ENCODE data around the gene CNNM4.

CNNM4 gene

DNA sequence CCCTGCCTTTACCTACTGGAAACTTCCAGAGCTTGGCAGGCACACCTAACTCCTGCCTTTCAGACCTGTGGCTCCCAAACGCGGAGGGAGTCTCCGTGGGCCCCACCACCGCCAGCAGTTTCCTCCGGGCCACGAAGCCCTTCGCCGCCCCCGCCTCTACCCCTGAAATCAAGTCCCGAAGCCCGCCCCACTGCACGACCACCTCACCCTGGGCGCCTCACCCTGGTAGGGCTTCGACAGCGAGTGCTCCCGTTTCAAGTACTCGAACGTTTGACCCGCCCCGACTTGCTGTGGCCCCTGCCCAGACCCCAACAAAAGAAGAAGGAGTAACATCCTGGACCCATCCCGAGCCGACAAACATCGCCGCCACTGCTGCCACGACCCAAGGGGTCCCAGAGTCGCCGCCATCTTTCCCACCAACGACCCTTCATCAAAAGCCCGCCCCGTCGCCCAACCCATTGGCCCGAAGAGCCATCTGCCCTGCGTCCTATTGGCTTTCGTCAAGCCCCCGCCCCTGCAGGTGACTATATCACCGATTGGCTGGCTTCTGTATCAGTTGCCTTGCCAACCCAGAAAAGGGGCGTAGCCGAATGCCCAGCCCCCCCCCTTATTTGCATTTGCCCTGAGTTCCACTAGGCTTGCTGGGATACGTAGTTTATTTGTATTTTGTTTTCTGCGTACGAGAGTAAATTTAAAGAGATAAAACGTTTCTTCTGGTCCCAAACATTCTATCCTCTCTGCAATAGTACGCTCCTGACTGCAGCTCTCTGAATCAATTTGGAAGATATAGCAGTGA lies 20.9 kb upstream of the CNNM4 start, which contains the start of gene LMAN2L:
LMAN2L (minus strand) TSS at position 432 of the 796 bp plus-strand sequence; CDS start at position 408, 24 bp downstream.
- no peaks in the 10 kb centered on the region for H3K9me3 ChIP-seq
- H3K36me3 ChIP-seq (replicated peaks) = peaks cover 27% of the 10 kb centered on the region
- H3K4me3 ChIP-seq = peak within 1 kb of the TSS; percentile 74
- DNase-seq (ENCODE audit: low spot score in 2 of 2) = peak; percentile 97 to 99
- in situ Hi-C loops (cut with MboI; ENCODE audit: low sequenced_read_pairs) = no loop called here
- peaks cover 10% of the 10 kb centered on the region for H3K4me1 ChIP-seq
- H3K27me3 ChIP-seq (ENCODE audit: low read depth) = no peaks in the 10 kb centered on the region

DNA sequence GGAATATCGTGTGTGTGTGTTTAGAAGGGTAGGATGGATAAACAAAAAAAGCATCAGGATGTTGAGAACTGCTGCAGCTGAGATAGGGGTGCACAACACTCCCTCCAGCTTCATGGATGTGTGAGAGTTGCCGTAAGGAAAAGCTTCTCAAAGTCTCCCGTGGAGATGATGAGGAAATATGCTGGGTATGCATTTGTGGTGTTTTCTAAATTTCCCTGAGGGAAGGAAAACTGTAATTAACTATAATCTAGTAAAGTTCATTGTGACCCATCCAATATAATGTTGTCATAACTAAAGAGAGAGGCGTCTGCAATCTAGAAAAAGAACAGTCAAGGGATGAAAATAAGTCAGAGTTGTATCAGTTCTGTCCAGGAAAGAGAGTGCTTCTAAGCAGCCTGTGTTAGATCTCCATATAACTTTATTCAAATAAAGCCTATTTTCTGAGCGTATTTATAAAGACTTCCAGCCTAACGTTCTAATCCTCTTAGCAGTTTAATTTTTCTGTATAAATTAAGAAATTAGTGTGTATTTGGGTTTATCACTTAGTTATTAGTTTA lies 13.6 kb upstream of the CNNM4 start:
- in situ Hi-C loops (cut with MboI; ENCODE audit: low sequenced_read_pairs) = no loop called here
- H3K4me3 ChIP-seq = no peak overlapping the region
- no peaks in the 10 kb centered on the region for H3K9me3 ChIP-seq
- DNase-seq (ENCODE audit: low spot score in 2 of 2) = no peak
- H3K27me3 ChIP-seq (ENCODE audit: low read depth) = no peaks in the 10 kb centered on the region
- H3K4me1 ChIP-seq = no peaks in the 10 kb centered on the region
- H3K36me3 ChIP-seq (replicated peaks) = no peaks in the 10 kb centered on the region

DNA sequence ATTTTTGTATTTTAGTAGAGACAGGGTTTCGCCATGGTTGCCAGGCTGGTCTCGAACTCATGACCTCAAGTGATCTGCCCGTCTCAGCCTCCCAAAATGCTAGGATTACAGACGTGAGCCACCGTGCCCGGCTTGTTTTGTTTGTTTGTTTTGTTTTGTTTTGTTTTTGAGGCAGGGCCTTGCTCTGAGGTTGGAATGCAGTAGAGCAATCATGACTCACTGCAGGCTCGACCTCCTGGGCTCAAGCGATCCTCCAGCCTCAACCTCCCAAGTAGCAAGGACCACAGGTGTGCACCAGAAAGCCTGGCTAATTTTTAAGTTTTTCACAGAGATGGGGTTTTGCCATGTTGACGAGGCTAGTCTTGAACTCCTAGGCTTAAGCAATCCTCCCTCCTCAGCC lies 8.9 kb upstream of the CNNM4 start:
- Histone ChIP-seq H3K9me3 (no peaks in the 10 kb centered on the region), H3K27me3 (ENCODE audit: low read depth) (no peaks in the 10 kb centered on the region), H3K4me1 (no peaks in the 10 kb centered on the region), H3K4me3 (no peak overlapping the region), H3K36me3 (replicated peaks) (no peaks in the 10 kb centered on the region)
- no peak for DNase-seq (ENCODE audit: low spot score in 2 of 2)
- in situ Hi-C loops (cut with MboI; ENCODE audit: low sequenced_read_pairs) = no loop called here

DNA sequence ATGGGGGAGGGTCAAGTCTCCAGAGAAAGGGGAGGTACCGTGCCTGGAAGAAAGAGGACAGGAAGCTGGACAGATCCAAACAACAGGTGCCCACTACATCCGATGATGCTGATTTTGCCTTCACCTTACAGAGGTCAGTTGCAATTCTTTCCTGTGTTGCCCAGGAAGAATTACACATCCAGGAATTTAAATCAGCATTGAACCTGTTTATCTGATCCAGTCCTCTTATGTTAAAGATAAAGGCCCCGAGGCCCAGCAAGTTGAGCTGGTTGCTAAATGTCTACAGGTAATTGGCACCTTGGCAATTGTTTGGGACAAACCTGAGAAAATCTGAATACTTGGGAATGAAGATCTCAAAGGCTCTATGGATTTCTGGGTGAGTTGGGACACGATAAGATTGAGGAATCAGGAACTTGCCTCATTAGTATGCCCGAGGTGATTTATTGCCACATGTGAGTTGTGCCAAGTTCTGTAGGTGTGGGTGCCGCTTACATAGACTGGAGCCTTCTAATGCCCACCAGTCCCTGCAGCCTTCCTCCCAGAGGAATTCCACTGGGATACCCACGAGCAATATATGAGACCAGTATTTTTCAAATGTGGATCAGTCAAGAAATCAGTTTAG lies 6.9 kb upstream of the CNNM4 start:
- DNase-seq (ENCODE audit: low spot score in 2 of 2) = no peak
- Histone ChIP-seq H3K4me1 (no peaks in the 10 kb centered on the region), H3K27me3 (ENCODE audit: low read depth) (no peaks in the 10 kb centered on the region; the same call in 1 of the 2 replicates), H3K36me3 (replicated peaks) (no peaks in the 10 kb centered on the region), H3K4me3 (no peak overlapping the region), H3K9me3 (no peaks in the 10 kb centered on the region)
- in situ Hi-C loops (cut with MboI; ENCODE audit: low sequenced_read_pairs) = no loop called here

DNA sequence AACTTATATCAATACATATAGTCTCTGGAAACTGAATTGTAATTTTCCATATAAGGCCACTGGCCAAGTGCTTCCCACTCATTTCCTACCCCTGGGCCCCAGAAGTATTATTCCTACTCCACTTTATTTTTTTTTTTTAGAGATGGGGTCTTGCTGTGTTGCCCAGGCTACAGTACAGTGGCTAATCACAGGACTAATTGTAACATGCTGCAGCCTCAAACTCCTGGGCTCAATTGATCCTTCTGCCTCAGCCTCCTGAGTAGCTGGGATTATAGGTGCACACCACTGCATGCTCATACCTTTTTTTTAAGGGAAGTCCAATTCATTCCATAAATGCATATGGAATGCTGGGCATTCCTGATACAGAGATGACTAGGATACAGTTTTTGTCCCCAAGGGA lies 6.4 kb upstream of the CNNM4 start:
- no peaks in the 10 kb centered on the region for H3K4me1 ChIP-seq
- H3K4me3 ChIP-seq = no peak overlapping the region
- no peaks in the 10 kb centered on the region for H3K9me3 ChIP-seq
- H3K36me3 ChIP-seq (replicated peaks) = no peaks in the 10 kb centered on the region
- DNase-seq (ENCODE audit: low spot score in 2 of 2) = no peak
- no peaks in the 10 kb centered on the region; the same call in 1 of the 2 replicates for H3K27me3 ChIP-seq (ENCODE audit: low read depth)
- in situ Hi-C loops (cut with MboI; ENCODE audit: low sequenced_read_pairs) = no loop called here

DNA sequence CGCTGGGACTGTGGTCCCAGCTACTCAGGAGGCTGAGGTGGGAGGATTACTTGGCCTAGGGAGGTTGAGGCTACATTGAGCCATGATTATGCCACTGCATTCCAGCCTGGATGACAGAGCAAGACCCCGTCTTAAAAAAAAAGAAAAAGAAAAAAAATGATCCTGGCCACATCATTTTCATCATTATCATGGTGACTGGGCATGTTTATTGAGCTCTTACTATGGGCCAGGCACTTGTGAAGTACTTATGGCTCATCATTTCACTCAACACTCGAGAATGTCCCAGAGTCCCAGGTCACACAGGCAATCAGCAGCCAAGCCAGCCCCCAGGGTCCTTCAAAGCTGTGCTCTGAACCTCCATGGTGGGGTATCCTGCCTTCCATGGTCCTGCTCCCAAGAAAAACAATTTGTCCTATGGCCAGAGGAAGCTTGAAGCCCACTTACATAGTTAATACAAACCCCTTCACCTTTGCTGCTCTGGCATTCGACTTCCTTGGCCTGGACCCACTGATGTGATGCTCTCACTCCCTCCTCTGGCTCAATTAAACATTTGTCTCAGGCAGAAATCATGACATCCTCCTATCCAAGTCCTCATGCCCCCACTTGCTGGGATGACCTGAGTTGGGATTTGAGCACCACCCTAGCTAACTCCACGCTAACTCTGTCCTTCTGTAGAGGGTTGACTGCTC lies 3.8 kb upstream of the CNNM4 start:
- Histone ChIP-seq H3K27me3 (ENCODE audit: low read depth) (no peaks in the 10 kb centered on the region; the same call in 1 of the 2 replicates), H3K9me3 (no peaks in the 10 kb centered on the region), H3K36me3 (replicated peaks) (no peaks in the 10 kb centered on the region), H3K4me1 (peaks cover 4% of the 10 kb centered on the region), H3K4me3 (no peak overlapping the region)
- in situ Hi-C loops (cut with MboI; ENCODE audit: low sequenced_read_pairs) = no loop called here
- no peak for DNase-seq (ENCODE audit: low spot score in 2 of 2)

DNA sequence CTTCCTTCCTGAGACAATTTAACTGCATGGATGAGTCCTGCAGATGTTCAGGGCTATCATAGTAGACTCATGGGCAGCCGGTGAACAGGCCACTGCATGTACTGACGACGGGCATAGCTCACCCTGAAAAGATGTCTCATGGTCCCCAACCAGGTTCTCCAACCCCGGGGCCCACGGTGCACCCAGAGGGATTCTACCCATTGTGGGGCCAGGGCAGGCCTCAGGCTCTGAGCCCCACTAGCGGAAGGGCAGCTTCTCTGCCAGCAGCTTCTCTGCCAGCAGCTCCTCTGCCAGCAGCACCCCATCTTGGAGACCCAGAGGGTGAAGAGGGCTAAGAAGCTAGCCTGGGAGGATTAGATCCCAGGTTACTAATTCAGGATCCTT lies 3.2 kb upstream of the CNNM4 start:
- no peak overlapping the region for H3K4me3 ChIP-seq
- no peaks in the 10 kb centered on the region for H3K36me3 ChIP-seq (replicated peaks)
- DNase-seq (ENCODE audit: low spot score in 2 of 2) = no peak
- H3K9me3 ChIP-seq = no peaks in the 10 kb centered on the region
- peaks cover 4% of the 10 kb centered on the region for H3K4me1 ChIP-seq
- in situ Hi-C loops (cut with MboI; ENCODE audit: low sequenced_read_pairs) = no loop called here
- no peaks in the 10 kb centered on the region; the same call in 1 of the 2 replicates for H3K27me3 ChIP-seq (ENCODE audit: low read depth)

DNA sequence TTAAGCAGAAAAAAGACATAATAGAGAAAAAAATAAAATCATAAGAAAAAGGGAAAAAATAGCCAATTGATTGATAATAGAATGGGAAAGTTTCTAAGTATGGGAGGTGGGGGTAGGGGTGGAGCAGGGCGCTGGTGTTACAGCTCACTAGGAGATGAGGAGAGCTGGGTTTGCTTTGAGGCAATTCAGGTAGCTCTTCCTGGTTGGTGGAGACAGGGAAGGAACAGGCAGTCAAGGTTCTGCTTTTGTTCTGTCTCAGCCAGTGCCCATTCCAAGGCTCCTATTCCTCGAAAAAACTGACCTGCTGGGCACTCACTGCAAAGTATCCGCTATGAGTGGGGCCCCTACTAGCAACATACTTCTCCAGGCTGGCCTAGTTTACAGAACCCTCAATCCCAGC lies 1.7 kb upstream of the CNNM4 start:
- H3K4me1 ChIP-seq = peaks cover 8% of the 10 kb centered on the region
- no peaks in the 10 kb centered on the region for H3K36me3 ChIP-seq (replicated peaks)
- in situ Hi-C loops (cut with MboI; ENCODE audit: low sequenced_read_pairs) = no loop called here
- no peaks in the 10 kb centered on the region; the same call in 1 of the 2 replicates for H3K27me3 ChIP-seq (ENCODE audit: low read depth)
- no peak for DNase-seq (ENCODE audit: low spot score in 2 of 2)
- no peak overlapping the region for H3K4me3 ChIP-seq
- H3K9me3 ChIP-seq = no peaks in the 10 kb centered on the region

DNA sequence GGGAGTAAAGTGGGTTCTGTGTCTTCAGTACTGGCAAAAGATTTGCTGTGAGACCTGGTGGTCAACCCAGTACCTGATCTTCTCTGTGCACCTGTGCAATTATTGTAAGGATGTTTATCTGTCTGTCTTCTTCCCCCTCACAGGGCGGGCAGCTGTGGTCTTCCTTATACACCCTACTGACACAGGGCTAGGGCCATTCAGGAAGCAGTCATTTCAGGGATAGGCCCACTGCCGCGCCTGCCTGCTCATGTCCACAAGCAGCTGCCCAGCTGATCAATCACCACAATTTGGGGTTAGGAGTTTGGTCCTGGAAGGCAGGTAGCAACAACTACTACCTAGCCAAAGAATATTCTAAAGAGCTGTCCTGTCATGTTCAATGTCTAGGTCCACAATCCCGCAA lies 1.2 kb upstream of the CNNM4 start:
- H3K27me3 ChIP-seq (ENCODE audit: low read depth) = no peaks in the 10 kb centered on the region; the same call in 1 of the 2 replicates
- in situ Hi-C loops (cut with MboI; ENCODE audit: low sequenced_read_pairs) = no loop called here
- H3K9me3 ChIP-seq = no peaks in the 10 kb centered on the region
- DNase-seq (ENCODE audit: low spot score in 2 of 2) = no peak
- peaks cover 13% of the 10 kb centered on the region for H3K4me1 ChIP-seq
- H3K4me3 ChIP-seq = no peak overlapping the region
- no peaks in the 10 kb centered on the region for H3K36me3 ChIP-seq (replicated peaks)

DNA sequence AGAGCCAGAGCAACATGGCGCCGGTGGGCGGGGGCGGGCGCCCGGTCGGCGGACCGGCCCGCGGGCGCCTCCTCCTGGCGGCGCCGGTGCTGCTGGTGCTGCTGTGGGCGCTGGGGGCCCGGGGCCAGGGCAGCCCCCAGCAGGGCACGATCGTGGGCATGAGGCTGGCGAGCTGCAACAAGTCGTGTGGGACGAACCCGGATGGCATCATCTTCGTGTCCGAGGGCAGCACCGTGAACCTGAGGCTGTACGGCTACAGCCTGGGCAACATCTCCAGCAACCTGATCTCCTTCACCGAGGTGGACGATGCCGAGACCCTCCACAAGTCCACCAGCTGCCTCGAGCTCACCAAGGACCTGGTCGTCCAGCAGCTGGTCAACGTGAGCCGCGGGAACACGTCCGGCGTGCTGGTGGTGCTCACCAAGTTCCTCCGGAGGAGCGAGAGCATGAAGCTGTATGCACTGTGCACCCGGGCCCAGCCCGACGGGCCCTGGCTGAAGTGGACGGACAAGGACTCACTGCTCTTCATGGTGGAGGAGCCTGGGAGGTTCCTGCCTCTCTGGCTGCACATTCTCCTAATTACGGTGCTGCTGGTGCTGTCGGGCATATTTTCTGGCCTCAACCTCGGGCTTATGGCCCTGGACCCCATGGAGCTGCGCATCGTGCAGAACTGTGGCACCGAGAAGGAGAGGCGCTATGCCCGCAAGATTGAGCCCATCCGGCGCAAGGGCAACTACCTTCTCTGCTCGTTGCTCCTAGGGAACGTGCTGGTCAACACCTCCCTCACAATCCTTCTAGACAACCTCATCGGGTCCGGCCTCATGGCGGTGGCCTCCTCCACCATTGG lies 507 bp downstream of the CNNM4 start:
- in situ Hi-C loops (cut with MboI; ENCODE audit: low sequenced_read_pairs) = no loop called here
- H3K4me1 ChIP-seq = peaks cover 19% of the 10 kb centered on the region
- no peaks in the 10 kb centered on the region; the same call in 1 of the 2 replicates for H3K27me3 ChIP-seq (ENCODE audit: low read depth)
- peak overlapping the region; percentile 70 for H3K4me3 ChIP-seq
- peak; percentile 18 to 55 for DNase-seq (ENCODE audit: low spot score in 2 of 2)
- no peaks in the 10 kb centered on the region for H3K36me3 ChIP-seq (replicated peaks)
- H3K9me3 ChIP-seq = no peaks in the 10 kb centered on the region

DNA sequence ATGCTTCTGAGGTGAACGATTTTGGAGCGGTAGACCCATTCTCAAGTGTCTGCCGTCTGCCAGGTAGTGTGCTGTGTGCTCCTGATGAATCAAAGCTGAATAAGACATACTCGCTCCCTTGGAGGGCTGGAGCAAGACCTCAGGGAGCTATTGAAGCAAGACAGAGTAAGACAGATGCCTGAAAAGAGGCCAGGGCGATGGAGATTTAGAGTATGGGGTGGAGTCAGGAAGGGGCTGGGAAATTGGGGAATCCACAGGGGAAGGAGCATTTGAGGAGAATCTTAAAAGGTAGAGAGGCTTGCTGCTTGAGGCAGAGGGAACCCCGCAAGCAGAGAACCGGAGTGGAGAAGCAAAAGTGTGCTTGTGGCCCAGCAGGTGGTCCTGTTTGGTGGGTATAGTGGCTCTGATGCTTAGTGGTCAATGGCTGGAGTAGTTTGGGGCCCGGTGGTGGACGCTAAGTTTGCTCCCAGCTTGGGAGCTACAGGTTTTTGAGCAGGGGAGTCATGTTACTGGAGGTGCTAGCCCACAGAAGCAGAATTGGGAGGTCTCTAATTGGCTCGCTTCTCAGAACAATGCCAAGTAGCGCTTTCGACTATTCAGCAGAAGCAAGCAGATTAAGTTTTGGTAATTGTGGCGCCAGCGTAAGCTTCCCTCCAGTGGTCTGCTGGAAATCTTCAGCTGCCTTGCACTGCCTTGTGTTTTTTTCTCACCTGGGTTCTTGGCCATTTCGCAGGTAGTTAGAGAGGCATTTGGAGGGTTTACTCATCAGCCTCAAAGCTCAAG lies 2.0 kb downstream of the CNNM4 start:
- in situ Hi-C loops (cut with MboI; ENCODE audit: low sequenced_read_pairs) = no loop called here
- no peaks in the 10 kb centered on the region; the same call in 1 of the 2 replicates for H3K36me3 ChIP-seq (replicated peaks)
- H3K4me3 ChIP-seq = peak overlapping the region; percentile 70
- peak; percentile 74 to 85 for DNase-seq (ENCODE audit: low spot score in 2 of 2)
- H3K27me3 ChIP-seq (ENCODE audit: low read depth) = no peaks in the 10 kb centered on the region; the same call in 1 of the 2 replicates
- no peaks in the 10 kb centered on the region for H3K9me3 ChIP-seq
- H3K4me1 ChIP-seq = peaks cover 19% of the 10 kb centered on the region

DNA sequence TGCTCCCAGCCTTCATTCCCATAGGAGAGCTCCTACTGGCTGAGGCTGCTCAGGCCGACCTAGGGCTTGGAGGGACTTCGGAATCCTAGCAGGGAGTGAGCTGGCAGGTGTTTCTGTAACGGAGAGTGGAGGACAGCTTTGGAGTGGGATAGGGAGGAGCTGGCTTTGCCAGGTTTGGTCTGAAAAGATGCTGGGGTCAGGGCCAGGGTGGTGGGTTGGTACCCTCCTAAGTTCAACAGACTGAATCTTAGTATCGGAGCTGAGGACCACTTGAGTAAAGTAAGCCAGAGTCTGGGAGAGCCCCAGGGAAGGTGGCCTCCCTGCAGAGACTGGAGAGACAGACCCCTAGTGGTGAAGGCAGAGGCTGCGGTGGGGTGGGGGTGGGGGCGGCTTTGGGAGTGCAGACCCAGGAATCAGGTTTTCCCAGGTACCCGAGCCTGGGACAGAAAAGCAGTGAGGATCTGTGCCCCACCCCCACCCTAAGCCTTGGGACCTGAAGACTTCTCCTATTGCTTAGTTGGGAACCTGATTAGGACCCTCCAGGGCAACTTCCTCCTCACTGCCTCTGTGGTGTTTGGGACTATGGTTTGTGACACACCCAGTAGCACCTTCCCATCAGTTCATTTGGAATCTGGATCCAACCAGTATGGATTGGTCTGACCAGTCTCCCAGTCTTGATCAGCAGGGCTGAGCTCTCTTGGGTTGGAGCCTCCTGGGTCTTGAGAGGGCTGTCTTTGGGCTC lies 3.0 kb downstream of the CNNM4 start:
- Histone ChIP-seq H3K4me1 (peaks cover 19% of the 10 kb centered on the region), H3K27me3 (ENCODE audit: low read depth) (no peaks in the 10 kb centered on the region; the same call in 1 of the 2 replicates), H3K4me3 (peak overlapping the region; percentile 70), H3K9me3 (no peaks in the 10 kb centered on the region), H3K36me3 (replicated peaks) (no peaks in the 10 kb centered on the region; the same call in 1 of the 2 replicates)
- in situ Hi-C loops (cut with MboI; ENCODE audit: low sequenced_read_pairs) = no loop called here
- peak; percentile 66 to 75 for DNase-seq (ENCODE audit: low spot score in 2 of 2)
